ENCODE measurements around the gene SNRPA1. TPM values are rescaled to one million over a fixed set of nuclear protein-coding genes. Genes with fewer than 3 reads are reported as not detected.

SNRPA1 gene
- total and polyA plus RNA-seq, 2 donors (not counting 3 experiments of a cell fraction or from before 2014, with no cell fraction given): 68.5 to 82.7 TPM

GRCh38 chr15:101342056-101342455 lies 47.0 kb upstream of the SNRPA1 start:
- peaks cover 0 to 2% of the 10 kb centered on the region in 2 experiments for H3K27me3 ChIP-seq (ENCODE audit: control insufficient read depth in 2 of 2, insufficient read depth in 2 of 2, low read length in 2 of 2)
- H3K4me2 ChIP-seq (ENCODE audit: insufficient read depth, low read length): no peak overlapping the region
- TF ChIP-seq MYC (IDR thresholded peaks at IDR 0.05; ENCODE audit: low read depth, low read length) (no peak), JUN (IDR thresholded peaks at IDR 0.05; ENCODE audit: borderline replicate concordance, insufficient read depth, insufficient read length, low read depth) (no peak), EZH2 (IDR thresholded peaks at IDR 0.05; ENCODE audit: borderline replicate concordance, low read depth, low read length, severe bottlenecking) (no peak), GATA2 (IDR thresholded peaks at IDR 0.05; ENCODE audit: insufficient read depth, insufficient read length, low read depth, low read length) (no peak), CTCF (IDR thresholded peaks at IDR 0.05; ENCODE audit: extremely low read depth in 1 of 2, insufficient read depth in 1 of 2, low read depth in 1 of 2, low read length in 2 of 2) (no peak), POLR2A (IDR thresholded peaks at IDR 0.05; ENCODE audit: low read depth, low read length) (no peak), POLR2AphosphoS5 (IDR thresholded peaks at IDR 0.05; ENCODE audit: insufficient read depth, low read depth, low read length) (no peak), MAX (IDR thresholded peaks at IDR 0.05; ENCODE audit: insufficient read depth, insufficient read length) (no peak), FOS (IDR thresholded peaks at IDR 0.05; ENCODE audit: borderline replicate concordance, insufficient read depth, low read length) (no peak)
- H3K36me3 ChIP-seq (ENCODE audit: control insufficient read depth in 2 of 2, extremely low read depth in 1 of 2, insufficient read depth in 2 of 2, low read length in 2 of 2): no peaks in the 10 kb centered on the region
- DNase-seq (ENCODE audit: low read depth, low spot score) (no peak), FAIRE-seq (no peak)
- no peaks in the 10 kb centered on the region for H3K79me2 ChIP-seq (ENCODE audit: control insufficient read depth, insufficient read depth, low read length)
- H3K27ac ChIP-seq (ENCODE audit: insufficient read depth, low read depth, low read length): no peak overlapping the region
- BruUV-seq (replicated peaks): no TSS peak
- POLR2A ChIA-PET: no interaction called here
- H3K9me3 ChIP-seq (replicated peaks; ENCODE audit: control insufficient read depth, insufficient read depth, low read length): no peaks in the 10 kb centered on the region
- no peak overlapping the region for H3K9ac ChIP-seq (replicated peaks; ENCODE audit: extremely low read depth, insufficient read depth, low read length)
- H4K20me1 ChIP-seq (replicated peaks; ENCODE audit: control insufficient read depth, extremely low read depth, insufficient read depth, low read length): no peaks in the 10 kb centered on the region
- no peak overlapping the region for H3K4me3 ChIP-seq (replicated peaks in 1 of 3; ENCODE audit: insufficient read depth in 1 of 3, low read depth in 1 of 3, low read length in 3 of 3)
- no peak overlapping the region for H2AFZ ChIP-seq (ENCODE audit: low read depth, low read length)
- dilution Hi-C loops (cut with MboI; ENCODE audit: extremely low pct_ligation_motif_present, low sequenced_read_pairs) (no loop called here), intact Hi-C loops (cut with micrococcal nuclease) (no loop called here)
- H3K4me1 ChIP-seq (ENCODE audit: control insufficient read depth, extremely low read depth, insufficient read depth, low read length): no peaks in the 10 kb centered on the region
- H3K9me1 ChIP-seq (replicated peaks; ENCODE audit: control insufficient read depth, extremely low read depth, insufficient read depth, low read length): no peaks in the 10 kb centered on the region
- CTCF ChIA-PET: interaction anchor here (0.7 to 1.9 kb wide), 4 partner anchors 11 to 160 kb away, joined by 3 to 5 read pairs (median 3); no protein-coding TSS in a partner anchor

All from endothelial cell of umbilical vein (primary cell).